Heart left ventricle (tissue), 16 donors: ENCODE data around the gene NHSL2. TPM values are rescaled to one million over a fixed set of nuclear protein-coding genes. Genes with fewer than 3 reads are reported as not detected.

Source experiments
- ATAC-seq, 4 donors: fragments of 200-7000 bp; cut with Tn5 transposase; one replicate each; pipeline ENCODE4 v1.9.1; 2020 to 2022; ENCODE audit warnings: moderate library complexity in 4 of 4, mild to moderate bottlenecking in 3 of 4, moderate number of reproducible peaks in 1 of 4
- DNase-seq, 5 donors: peaks; one replicate each; pipeline ENCODE4 v3.0.0-alpha.2; 2020
- H3K27ac ChIP-seq, 12 donors: fragments of 200-600 bp; sonication (generic) in 4 of 12; one replicate each; pipeline versions ENCODE4 v1.5.0 to v1.8.0; 2016 to 2022; ENCODE audit warnings: mild to moderate bottlenecking in 2 of 12
- H3K27me3 ChIP-seq, 9 donors: fragments of 200-600 bp; sonication (generic) in 2 of 9; one replicate each; pipeline versions ENCODE4 v1.5.1 to v1.8.0; 2016 to 2022; ENCODE audit warnings: mild to moderate bottlenecking in 3 of 9
- H3K36me3 ChIP-seq, 9 donors: fragments of 200-600 bp; sonication (generic) in 2 of 9; one replicate each; pipeline versions ENCODE4 v1.5.0 to v1.8.0; 2018 to 2022; ENCODE audit warnings: mild to moderate bottlenecking in 2 of 9
- H3K4me1 ChIP-seq, 12 donors: fragments of 200-600 bp; sonication (generic) in 4 of 12; one replicate each; pipeline versions ENCODE4 v1.5.0 to v1.8.0; 2016 to 2022; ENCODE audit warnings: mild to moderate bottlenecking in 3 of 12
- H3K4me3 ChIP-seq, 12 donors: fragments of 200-600 bp; sonication (generic) in 4 of 12; one replicate each; pipeline versions ENCODE4 v1.5.0 to v1.8.0; 2017 to 2022; ENCODE audit warnings: mild to moderate bottlenecking in 9 of 12, moderate library complexity in 4 of 12
- H3K9me3 ChIP-seq, 12 donors: fragments of 200-600 bp; sonication (generic) in 4 of 12; one replicate each; pipeline versions ENCODE4 v1.5.0 to v1.8.0; 2016 to 2022; ENCODE audit warnings: mild to moderate bottlenecking in 1 of 12
- CTCF ChIP-seq, 12 donors: fragments of 200-600 bp; sonication (generic) in 4 of 12; IDR thresholded peaks; one replicate each; pipeline versions ENCODE4 v1.5.0 to v1.8.0; 2018 to 2022; ENCODE audit warnings: antibody characterized with exemption in 12 of 12, mild to moderate bottlenecking in 5 of 12
- POLR2A ChIP-seq, 2 donors: fragments of 450-650 bp; IDR thresholded peaks; one replicate each; pipeline ENCODE4 v1.6.1; 2017; ENCODE audit warnings: antibody characterized with exemption in 2 of 2, mild to moderate bottlenecking in 2 of 2, moderate library complexity in 2 of 2
- WGBS, 4 donors: extraction: QIAGEN DNeasy Blood & Tissue Kit in 2 of 4; methylation state at CpG; one replicate each; pipeline versions ENCODE4 v1.1.5 to v1.1.7; 2013 to 2018; 5-methylcytosine and 5-hydroxymethylcytosine counted together
- intact Hi-C, 10 donors: fragments of 100-400 bp; cut with DNase I; formaldehyde crosslinking; loops; one replicate each; pipeline versions ENCODE4 v1.11.1 to v1.14.2; 2022
- polyA plus RNA-seq, 2 donors: library from polyadenylated mRNA; stranded (reverse); fragments of 200-250 nt; gene quantifications; one replicate each; pipeline ENCODE4 v1.2.3, GENCODE V29; 2013
- total RNA-seq, 9 donors: library from RNA; depleted of rRNA in 2 of 9; stranded (reverse); fragments of >200 nt in 2 of 9; fragmentation: NEBNext Ultra II Directional in 3 of 9; extraction: Animal tissue kit (Norgen Biotek cat#: 25700) in 3 of 9; gene quantifications; one replicate each; pipeline versions ENCODE4 v1.1.0 to v1.2.4, GENCODE V29; 2016 to 2023
- donor health status: ischemic (EF 13 %, LVEDD 7.1; RV severe dilation, severe dysfunction).
- donor health status: healthy with polysubstance abuse.
- donor health status: DM: no; HTN: yes; CAD: no.
- donor health status: DM: no; HTN: no; CAD: no.
- donor health status: ischemic (EF 25% LVEDD 6.9; RV normal size, moderate dysfunction).
- donor health status: ischemic (EF 25% LVEDD 5.7; RV mildly dilated, moderate dysfunction).
- donor health status: healthy.
- donor health status: DM: yes; HTN: yes; CAD: no.
- donor health status: ischemic (EF 35%, LVEDD 5.7; RV mildly dilated, moderate dysfunction).
- donor health status: nonischemic (EF 11% LVEDD 7.7; RV severe dilation, severe dysfunction).
- donor health status: DM: yes; HTN: yes; CAD: no.
- donor health status: PGD.
- donor health status: ischemic (EF 29% LVEDD 5.4; RV normal size, mild dysfunction).
- donor health status: nonischemic (EF 23%, LVEDD 6.1; RV moderate dilation, normal function).

Gene NHSL2
- total and polyA plus RNA-seq, 11 donors, result 1.8 to 14.0 (median 5.8) TPM

- intact Hi-C loops, result loop anchor here in 3 of 10 donors (2.0 to 10.0 kb wide), 3 partner anchors 99 to 207 kb away; partner anchors contain the start of gene NHSL2 (in 1 of the 3)
- Histone ChIP-seq H3K4me1 (peaks cover 0 to 60% (median 33%) of the 10 kb centered on the region in 12 donors), H3K9me3 (no peaks in the 10 kb centered on the region), H3K27ac (peak overlapping the region in 11 of 12 donors; percentile 9 to 88 (median 67)), H3K4me3 (no peak overlapping the region), H3K27me3 (peaks cover 0 to 29% (median 0%) of the 10 kb centered on the region in 9 donors), H3K36me3 (no peaks in the 10 kb centered on the region)
- TF ChIP-seq POLR2A (IDR thresholded peaks at IDR 0.05) (no peak), CTCF (IDR thresholded peaks at IDR 0.05) (no peak)
- peak; percentile 64 to 75 (median 72) for DNase-seq
- peak; percentile 53 to 90 (median 74) for ATAC-seq
- WGBS, 4 donors, result 35 to 58% (median 42%) methylated on average over 3 of the region's 3 CpGs
These were observed 210.7 kb downstream of the NHSL2 start for GRCh38 chrX:72121383-72121782.

GRCh38 chrX:72122621-72123337 lies 212.1 kb downstream of the NHSL2 start:
- TF ChIP-seq POLR2A (IDR thresholded peaks at IDR 0.05) (no peak), CTCF (IDR thresholded peaks at IDR 0.05) (no peak)
- no peak for ATAC-seq
- Histone ChIP-seq H3K9me3 (no peaks in the 10 kb centered on the region), H3K27ac (peak overlapping the region in 10 of 12 donors; percentile 44 to 88 (median 64)), H3K36me3 (no peaks in the 10 kb centered on the region), H3K27me3 (peaks cover 0 to 29% (median 0%) of the 10 kb centered on the region in 9 donors), H3K4me1 (peaks cover 0 to 73% (median 35%) of the 10 kb centered on the region in 12 donors), H3K4me3 (no peak overlapping the region)
- no peak for DNase-seq
- 60 to 70% (median 63%) methylated on average over 6 of the region's 6 CpGs for WGBS, 4 donors
- intact Hi-C loops, result loop anchor here in 3 of 10 donors (2.0 to 10.0 kb wide), 3 partner anchors 44 to 208 kb away; partner anchors contain the start of gene NHSL2 (in 1 of the 3)

GRCh38 chrX:72123471-72124185 lies 213.0 kb downstream of the NHSL2 start:
- no peaks in the 10 kb centered on the region for H3K9me3 ChIP-seq
- DNase-seq (peak; percentile 65 to 79 (median 72)), ATAC-seq (peak; percentile 21 to 53 (median 32))
- peaks cover 0 to 27% (median 0%) of the 10 kb centered on the region in 9 donors for H3K27me3 ChIP-seq
- H3K36me3 ChIP-seq, result no peaks in the 10 kb centered on the region
- H3K4me3 ChIP-seq, result no peak overlapping the region
- H3K27ac ChIP-seq, result peak overlapping the region in 11 of 12 donors; percentile 44 to 88 (median 61)
- H3K4me1 ChIP-seq, result peaks cover 0 to 82% (median 35%) of the 10 kb centered on the region in 12 donors
- intact Hi-C loops, result loop anchor here in 3 of 10 donors (2.0 to 10.0 kb wide), 3 partner anchors 45 to 209 kb away; partner anchors contain the start of gene NHSL2 (in 1 of the 3)
- TF ChIP-seq POLR2A (IDR thresholded peaks at IDR 0.05), result no peak
- no peak for TF ChIP-seq CTCF (IDR thresholded peaks at IDR 0.05)
- WGBS, 4 donors, result 49 to 57% (median 53%) methylated on average over 11 of the region's 11 CpGs
